ENCODE data around the gene PILRA.
"Not testable (repeated sequence)": the region's sequence is repeated elsewhere in the genome, so short reads cannot be mapped to it uniquely, and the experiment has no call there.

The PILRA gene

DNA sequence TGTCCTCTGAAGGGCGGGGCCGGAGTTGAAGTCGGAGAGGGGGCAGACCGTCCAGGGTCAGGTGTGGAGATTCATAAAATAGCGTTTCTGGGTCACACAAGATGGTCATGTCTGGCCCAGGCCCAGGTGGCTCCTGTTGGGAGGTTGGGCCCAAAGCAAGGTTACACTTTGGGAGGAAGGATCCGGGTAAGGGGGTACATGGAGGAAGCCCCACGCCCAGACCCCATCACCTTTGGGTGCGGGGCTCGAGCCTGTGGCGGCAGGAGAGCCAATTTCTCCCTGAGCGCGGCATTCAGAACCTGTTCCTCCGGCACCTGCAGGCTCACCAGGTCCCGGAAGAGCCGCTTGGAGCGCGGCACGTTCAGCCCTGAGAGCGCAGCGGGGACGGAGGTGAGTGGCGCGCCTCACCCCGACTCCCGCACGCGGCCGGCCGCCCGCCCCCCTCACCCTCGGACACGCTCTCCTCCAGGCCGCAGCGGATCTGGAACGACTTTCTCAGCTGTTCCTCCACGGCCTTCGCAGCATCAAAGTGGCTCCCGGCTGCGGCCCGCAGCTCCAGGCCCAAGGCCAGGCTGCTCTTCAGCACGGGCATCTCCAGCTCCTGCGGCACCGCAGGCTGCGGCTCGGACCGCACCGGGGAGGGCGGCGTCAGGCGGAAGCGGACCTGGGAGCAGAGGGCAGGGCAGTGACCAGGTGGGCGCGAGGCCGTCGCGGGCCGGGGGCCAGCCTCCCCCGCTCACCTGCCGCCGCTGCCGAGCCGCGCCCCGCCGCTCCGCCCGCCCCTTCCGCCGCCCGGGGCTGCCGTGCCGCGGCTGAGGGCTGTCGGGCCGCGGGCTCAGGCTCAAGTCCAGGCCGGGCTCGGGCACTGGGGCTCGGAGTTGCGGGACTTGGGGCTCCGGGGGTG, 62.4 kb downstream of the PILRA start:
- no peak for FAIRE-seq

- no peak for FAIRE-seq
Observed at GRCh38 chr7:100437150-100438100, 64.1 kb downstream of the PILRA start.

DNA sequence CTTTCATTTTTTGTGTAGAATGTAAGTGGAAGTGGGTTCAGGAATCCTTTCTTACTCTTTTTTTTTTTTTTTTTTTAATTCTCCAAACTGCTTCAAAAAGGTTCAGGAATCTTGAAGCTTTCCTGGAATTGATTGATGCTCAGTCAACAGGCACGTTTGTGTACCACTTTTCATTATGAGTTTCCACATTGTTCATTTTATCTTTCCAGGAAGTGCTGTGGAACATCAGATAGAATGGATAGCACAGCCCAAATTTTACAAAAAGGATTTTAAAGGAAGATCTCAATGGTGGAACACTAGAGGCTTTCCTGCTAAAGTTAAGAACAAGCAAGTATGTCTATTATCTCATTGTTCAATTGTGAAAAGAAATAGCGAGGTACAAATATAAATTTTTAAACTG, 64.9 kb downstream of the PILRA start:
- FAIRE-seq = no peak

- FAIRE-seq = not testable (repeated sequence)
Observed at GRCh38 chr7:100438731-100439130, 65.4 kb downstream of the PILRA start.

DNA sequence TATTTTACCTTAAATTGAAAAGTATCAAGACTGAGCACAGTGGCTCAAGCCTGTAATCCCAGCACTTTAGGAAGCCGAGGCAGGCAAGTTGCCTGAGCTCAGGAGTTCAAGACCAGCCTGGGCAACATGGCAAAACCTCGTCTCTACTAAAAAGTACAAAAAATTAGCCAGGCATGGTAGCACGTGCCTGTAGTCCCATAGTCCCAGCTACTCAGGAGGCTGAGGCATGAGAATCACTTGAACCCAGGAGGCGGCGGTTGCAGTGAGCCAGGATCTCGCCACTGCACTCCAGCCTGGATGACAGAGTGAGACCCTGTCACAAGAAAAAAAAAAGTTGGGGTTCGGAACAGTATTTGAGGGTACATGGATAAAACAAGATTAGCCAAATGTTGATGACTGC, 66.0 kb downstream of the PILRA start:
- FAIRE-seq = not testable (repeated sequence)

GRCh38 chr7:100441641-100442535, 68.6 kb downstream of the PILRA start:
- no peak for FAIRE-seq

GRCh38 chr7:100443096-100443840, 70.0 kb downstream of the PILRA start:
- FAIRE-seq = no peak

DNA sequence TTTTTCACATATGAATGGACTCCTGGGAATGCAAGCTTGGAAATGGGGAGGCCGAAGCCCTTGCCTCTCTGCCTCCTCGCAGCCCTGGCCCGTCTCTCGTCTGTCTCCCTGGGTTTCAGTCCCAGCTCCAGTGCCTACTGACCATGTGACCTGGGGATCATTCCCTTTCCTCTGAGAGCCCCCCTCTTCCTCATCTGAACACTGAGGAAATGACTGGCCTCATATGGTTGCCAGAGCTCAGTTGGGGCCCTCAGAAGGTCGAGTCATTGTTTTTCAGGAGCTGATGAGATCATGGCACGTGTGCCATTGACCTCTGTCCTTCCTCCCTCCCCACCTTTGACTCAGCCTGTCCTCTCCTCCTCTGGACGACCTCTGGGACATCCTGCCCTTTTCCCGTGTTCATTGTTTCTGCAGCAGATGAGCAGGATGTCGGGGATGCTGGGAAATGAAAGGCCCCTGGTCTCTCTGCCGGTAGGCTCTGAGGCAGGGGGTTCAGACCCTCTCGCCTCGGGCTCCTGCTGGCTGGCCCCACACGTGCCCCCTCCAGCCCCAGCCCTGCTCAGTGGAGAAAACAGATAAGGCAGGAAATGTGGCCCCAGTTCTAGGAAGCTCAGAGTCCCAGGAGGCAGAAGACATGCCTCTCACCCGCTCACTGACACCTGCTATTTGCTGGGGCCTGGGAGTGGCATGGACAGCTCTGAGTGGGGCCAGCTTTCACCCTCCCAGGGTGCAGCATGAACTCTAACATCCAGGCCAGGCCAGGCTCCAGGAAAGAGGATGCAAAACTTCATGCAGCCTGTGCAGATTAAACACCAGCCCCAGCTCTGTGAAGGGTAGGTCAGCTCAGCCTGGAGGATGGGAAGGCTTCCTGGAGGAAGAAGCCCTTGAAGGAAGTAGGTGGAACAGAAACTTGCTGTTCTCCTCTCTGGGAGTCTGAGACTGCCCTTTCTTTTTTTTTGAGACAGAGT, 71.3 kb downstream of the PILRA start:
- FAIRE-seq = no peak

GRCh38 chr7:100446040-100446439, 72.8 kb downstream of the PILRA start:
- no peak for FAIRE-seq

DNA sequence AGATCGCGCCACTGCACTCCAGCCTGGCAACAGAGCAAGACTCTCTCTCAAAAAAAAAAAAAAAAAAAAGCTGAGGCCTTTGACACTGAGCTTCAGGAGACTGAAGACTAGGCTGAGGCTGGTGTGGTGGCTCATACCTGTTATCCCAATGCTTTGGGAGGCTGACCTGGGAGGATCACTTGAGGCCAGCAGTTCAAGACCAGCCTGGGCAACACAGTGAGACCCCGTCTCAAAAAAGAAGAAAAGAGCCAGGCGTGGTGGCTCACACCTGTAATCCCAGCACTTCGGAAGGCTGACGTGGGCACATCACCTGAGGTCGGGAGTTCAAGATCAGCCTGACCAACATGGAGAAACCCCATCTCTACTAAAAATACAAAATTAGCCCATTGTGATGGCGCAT, 74.1 kb downstream of the PILRA start:
- not testable (repeated sequence) for FAIRE-seq

- no peak for FAIRE-seq
Observed at GRCh38 chr7:100449190-100449795, 76.0 kb downstream of the PILRA start.
